H1 (cell line): ENCODE results near the gene ARSI. TPM values are rescaled to one million over a fixed set of nuclear protein-coding genes. Genes with fewer than 3 reads are reported as not detected.

Source experiments
- polyA plus RNA-seq, 7 experiments: library from polyadenylated mRNA; depleted of rRNA in 3 of 7; stranded (reverse) in 5 of 7; unstranded in 2 of 7; fragments of >200 nt in 5 of 7; fragments of 200-250 nt in 2 of 7; gene quantifications; 1 replicate in 5 of 7; 2 replicates in 1 of 7; 4 replicates in 1 of 7; pipeline versions ENCODE4 v1.2.1 to v1.2.3, GENCODE V29; 2011 to 2013; ENCODE audit warnings: missing spikeins in 2 of 7, mixed read lengths in 2 of 7
- total RNA-seq: library from RNA; stranded (reverse); fragmentation: NEBNext Ultra II Directional; extraction: Animal tissue kit (Norgen Biotek cat#: 25700); gene quantifications from 2 replicates; pipeline ENCODE4 v1.2.1, GENCODE V29; 2021
- TF ChIP-seq, protein P1 (sequence below): IDR thresholded peaks from 2 replicates; pipeline ENCODE4 v1.6.1; 2012; ENCODE audit warnings: inconsistent platforms

Gene ARSI
- total and polyA plus RNA-seq, 2 of the 8 experiments (the other 6 are each of a cell fraction or from before 2014, with no cell fraction given), result 4.5 to 6.7 TPM

DNA sequence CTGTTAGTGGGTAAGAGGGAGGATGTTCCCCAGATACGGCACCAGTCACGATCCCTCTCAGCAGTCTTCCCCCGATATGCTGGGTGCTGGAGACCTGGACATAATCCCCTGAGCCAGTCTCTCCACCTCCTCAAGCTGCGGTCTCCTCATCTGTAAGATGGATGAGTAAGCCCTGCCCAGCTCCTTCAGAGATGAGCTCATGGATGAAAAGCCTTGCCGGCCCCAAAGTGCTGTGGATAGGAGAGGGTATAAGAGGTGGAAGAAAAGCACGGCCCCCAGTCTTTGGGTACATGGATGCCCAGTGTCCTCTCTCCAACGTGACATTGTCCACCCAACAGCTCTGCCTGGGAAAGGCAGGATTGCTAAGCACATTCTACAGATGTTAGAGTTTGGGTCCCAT lies 17.6 kb downstream of the ARSI start (continued):
- TF ChIP-seq, protein P1, sequence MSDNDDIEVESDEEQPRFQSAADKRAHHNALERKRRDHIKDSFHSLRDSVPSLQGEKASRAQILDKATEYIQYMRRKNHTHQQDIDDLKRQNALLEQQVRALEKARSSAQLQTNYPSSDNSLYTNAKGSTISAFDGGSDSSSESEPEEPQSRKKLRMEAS, result no peak
